Measurements from ENCODE around the gene ADCY5.

GRCh38 chr3:123488645-123489347, 39.9 kb upstream of the ADCY5 start:
- TF ChIP-seq POLR2AphosphoS5 (IDR thresholded peaks at IDR 0.05; ENCODE audit: low read depth, low read length) (no peak), POLR2A (IDR thresholded peaks at IDR 0.05; ENCODE audit: borderline replicate concordance, extremely low read depth, insufficient read depth, insufficient read length) (no peak), RAD21 (IDR thresholded peaks at IDR 0.05; ENCODE audit: low read depth) (no peak)
- TF ChIP-seq, protein P1, sequence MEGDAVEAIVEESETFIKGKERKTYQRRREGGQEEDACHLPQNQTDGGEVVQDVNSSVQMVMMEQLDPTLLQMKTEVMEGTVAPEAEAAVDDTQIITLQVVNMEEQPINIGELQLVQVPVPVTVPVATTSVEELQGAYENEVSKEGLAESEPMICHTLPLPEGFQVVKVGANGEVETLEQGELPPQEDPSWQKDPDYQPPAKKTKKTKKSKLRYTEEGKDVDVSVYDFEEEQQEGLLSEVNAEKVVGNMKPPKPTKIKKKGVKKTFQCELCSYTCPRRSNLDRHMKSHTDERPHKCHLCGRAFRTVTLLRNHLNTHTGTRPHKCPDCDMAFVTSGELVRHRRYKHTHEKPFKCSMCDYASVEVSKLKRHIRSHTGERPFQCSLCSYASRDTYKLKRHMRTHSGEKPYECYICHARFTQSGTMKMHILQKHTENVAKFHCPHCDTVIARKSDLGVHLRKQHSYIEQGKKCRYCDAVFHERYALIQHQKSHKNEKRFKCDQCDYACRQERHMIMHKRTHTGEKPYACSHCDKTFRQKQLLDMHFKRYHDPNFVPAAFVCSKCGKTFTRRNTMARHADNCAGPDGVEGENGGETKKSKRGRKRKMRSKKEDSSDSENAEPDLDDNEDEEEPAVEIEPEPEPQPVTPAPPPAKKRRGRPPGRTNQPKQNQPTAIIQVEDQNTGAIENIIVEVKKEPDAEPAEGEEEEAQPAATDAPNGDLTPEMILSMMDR (IDR thresholded peaks at IDR 0.05 in 2 of 3, conservative IDR thresholded peaks at IDR 0.05 in 1 of 3; ENCODE audit: borderline replicate concordance in 1 of 3, insufficient read depth in 1 of 3, low read depth in 2 of 3, low read length in 2 of 3), result no peak
- TF ChIP-seq, protein P2, sequence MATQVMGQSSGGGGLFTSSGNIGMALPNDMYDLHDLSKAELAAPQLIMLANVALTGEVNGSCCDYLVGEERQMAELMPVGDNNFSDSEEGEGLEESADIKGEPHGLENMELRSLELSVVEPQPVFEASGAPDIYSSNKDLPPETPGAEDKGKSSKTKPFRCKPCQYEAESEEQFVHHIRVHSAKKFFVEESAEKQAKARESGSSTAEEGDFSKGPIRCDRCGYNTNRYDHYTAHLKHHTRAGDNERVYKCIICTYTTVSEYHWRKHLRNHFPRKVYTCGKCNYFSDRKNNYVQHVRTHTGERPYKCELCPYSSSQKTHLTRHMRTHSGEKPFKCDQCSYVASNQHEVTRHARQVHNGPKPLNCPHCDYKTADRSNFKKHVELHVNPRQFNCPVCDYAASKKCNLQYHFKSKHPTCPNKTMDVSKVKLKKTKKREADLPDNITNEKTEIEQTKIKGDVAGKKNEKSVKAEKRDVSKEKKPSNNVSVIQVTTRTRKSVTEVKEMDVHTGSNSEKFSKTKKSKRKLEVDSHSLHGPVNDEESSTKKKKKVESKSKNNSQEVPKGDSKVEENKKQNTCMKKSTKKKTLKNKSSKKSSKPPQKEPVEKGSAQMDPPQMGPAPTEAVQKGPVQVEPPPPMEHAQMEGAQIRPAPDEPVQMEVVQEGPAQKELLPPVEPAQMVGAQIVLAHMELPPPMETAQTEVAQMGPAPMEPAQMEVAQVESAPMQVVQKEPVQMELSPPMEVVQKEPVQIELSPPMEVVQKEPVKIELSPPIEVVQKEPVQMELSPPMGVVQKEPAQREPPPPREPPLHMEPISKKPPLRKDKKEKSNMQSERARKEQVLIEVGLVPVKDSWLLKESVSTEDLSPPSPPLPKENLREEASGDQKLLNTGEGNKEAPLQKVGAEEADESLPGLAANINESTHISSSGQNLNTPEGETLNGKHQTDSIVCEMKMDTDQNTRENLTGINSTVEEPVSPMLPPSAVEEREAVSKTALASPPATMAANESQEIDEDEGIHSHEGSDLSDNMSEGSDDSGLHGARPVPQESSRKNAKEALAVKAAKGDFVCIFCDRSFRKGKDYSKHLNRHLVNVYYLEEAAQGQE (IDR thresholded peaks at IDR 0.05; ENCODE audit: low read depth), result no peak
